Fibroblast of mammary gland (primary cell): ENCODE results near the gene TANC1.
A peak's percentile ranks its signal among the peaks of the same experiment; 100 is the strongest.

Experiments used
- DNase-seq: peaks from one replicate; pipeline ENCODE4 v3.0.0-alpha.2; 2010; ENCODE audit warnings: low read depth
- H3K4me3 ChIP-seq: 2 replicates; pipeline ENCODE4 v1.5.1; 2011; ENCODE audit warnings: low read depth, mild to moderate bottlenecking, low read length, moderate library complexity; ENCODE audit not compliant: control insufficient read depth
- TF ChIP-seq, protein P1 (sequence below): conservative IDR thresholded peaks from 2 replicates; pipeline ENCODE4 v1.5.1; 2011; ENCODE audit warnings: low read depth, low read length, inconsistent platforms; ENCODE audit not compliant: control insufficient read depth, insufficient read depth

The TANC1 gene

DNA sequence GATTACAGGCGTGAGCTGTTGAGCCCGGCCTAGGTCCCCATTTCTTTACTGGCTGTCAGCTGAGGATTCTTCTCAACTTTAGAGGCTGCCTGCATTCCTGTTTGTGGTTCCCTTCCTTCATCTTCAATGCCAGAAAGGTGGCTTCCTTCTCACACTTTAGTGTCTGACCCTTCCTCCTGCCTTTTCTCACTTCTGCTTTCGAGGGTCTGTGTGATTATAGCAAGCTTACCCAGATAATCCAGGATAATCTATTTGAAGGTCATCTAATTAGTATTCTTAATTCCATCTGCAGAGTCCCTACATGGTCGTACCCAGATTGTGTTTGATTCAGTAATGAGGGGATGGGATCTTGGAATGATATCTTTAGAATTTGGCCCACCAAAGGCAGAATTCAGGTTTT, 157.4 kb downstream of the TANC1 start:
- no peak overlapping the region for H3K4me3 ChIP-seq
- TF ChIP-seq, protein P1, sequence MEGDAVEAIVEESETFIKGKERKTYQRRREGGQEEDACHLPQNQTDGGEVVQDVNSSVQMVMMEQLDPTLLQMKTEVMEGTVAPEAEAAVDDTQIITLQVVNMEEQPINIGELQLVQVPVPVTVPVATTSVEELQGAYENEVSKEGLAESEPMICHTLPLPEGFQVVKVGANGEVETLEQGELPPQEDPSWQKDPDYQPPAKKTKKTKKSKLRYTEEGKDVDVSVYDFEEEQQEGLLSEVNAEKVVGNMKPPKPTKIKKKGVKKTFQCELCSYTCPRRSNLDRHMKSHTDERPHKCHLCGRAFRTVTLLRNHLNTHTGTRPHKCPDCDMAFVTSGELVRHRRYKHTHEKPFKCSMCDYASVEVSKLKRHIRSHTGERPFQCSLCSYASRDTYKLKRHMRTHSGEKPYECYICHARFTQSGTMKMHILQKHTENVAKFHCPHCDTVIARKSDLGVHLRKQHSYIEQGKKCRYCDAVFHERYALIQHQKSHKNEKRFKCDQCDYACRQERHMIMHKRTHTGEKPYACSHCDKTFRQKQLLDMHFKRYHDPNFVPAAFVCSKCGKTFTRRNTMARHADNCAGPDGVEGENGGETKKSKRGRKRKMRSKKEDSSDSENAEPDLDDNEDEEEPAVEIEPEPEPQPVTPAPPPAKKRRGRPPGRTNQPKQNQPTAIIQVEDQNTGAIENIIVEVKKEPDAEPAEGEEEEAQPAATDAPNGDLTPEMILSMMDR = no peak
- DNase-seq = no peak

DNA sequence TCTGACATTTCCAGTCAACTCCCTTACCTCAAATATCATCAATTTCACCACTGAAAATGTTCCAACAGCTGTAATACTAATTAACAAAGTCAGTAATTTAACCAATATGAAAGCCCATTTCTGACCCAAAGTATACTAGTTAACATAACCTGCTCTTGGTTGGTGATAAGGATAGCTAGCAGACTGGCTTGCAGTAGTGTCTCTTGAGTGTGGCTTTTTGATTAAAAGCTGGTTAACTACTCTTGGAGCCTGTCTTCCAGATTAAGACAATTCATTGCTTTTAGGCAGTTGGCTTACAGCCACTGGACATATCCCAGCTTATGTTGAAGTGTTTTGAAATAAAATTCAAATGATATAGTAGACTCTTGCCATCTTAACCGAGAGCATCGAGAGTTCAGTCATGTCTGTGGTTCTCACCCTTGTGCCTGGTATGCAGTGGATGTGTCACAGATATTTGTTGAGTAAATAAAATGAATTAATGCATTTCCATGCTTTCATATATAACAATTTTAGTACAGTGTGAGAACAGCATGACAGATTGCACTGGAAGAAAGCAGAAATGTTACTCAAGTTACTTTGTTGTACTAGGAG, 158.1 kb downstream of the TANC1 start:
- DNase-seq = peak; percentile 78
- TF ChIP-seq, protein P1 = no peak
- no peak overlapping the region for H3K4me3 ChIP-seq

DNA sequence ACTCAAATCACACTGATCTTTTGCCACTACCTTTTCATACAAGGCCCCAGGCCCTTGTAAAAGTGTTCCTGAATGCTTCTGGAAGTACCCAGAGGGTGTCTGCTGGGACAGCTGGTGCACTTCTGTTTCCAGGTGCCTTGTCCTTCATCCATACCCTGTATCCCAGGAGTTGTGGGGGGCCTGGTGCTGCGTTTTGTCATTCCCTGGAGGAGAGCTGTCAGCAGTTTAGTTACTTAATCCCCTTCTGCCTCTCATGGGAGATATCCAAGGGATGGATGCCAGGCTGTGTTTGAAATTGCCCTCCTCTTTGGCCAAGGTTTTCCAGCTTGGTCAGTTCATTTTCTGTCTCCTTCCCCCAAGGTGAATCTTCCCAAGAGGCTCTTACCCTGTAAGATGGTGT, 159.8 kb downstream of the TANC1 start:
- peak; percentile 23 for DNase-seq
- H3K4me3 ChIP-seq = no peak overlapping the region
- TF ChIP-seq, protein P1 = no peak

DNA sequence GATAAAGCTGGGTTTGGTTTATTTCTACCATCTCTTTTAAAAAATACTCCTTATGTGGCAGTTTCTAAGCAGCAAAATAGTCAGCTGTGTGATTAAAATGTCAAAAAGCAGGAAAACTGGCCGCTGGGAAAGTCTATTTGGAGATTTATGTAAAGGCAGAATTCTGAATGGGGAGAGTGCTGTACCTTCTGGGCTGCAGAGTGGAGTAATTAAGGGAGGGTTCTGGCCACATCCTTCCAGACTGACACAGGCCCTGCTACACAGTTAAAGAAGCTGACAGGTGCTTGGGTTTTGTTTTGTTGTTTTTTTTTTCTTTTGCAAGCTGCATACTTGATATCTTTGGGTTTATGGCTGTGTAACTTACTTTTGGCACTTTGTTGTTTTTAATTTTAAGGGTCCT, 160.8 kb downstream of the TANC1 start:
- TF ChIP-seq, protein P1 = no peak

DNA sequence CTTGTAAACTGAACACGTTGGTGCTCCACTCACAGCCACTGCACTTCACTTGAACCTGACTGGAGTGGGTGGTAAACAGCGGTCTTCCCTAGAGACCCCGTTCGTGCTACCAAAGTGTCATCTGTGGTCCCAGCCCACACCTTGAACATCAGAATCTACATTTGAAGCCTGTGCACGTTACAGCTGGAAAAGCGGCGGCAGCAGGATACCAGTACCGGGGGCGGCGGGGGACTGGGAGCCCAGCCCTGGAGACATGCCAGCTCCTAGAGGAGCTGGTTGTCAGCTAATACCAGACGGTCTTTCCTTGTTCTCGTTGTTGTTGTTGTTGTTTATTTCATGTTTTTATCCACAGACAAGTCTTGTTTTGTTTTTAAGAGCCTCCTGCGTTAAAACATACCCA, 161.4 kb downstream of the TANC1 start:
- TF ChIP-seq, protein P1 = no peak
- no peak overlapping the region for H3K4me3 ChIP-seq
- DNase-seq = no peak

More for the DNA sequence above, 160.8 kb downstream of the TANC1 start:
- no peak overlapping the region for H3K4me3 ChIP-seq
- DNase-seq = no peak

DNA sequence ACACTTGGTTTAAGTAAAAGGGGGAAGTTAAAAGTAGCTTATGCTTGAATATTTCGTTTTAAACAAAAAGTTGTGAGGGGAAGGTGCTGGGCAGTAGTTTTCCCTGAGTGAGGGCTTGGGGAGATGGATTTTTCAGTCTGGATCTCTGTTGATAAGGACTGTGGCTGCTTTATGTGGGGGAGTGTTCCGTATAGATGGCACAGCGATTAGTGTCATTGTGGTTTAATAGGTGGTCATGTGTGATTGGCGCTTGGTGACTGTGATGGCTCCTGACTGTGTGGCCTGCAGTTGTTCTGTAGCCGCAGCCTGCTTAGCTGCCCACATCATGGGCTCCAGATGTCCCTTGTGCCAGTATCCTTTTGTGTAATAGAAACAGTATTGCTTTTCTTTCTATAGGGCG, 161.9 kb downstream of the TANC1 start:
- TF ChIP-seq, protein P1 = no peak
- no peak overlapping the region for H3K4me3 ChIP-seq
- no peak for DNase-seq

DNA sequence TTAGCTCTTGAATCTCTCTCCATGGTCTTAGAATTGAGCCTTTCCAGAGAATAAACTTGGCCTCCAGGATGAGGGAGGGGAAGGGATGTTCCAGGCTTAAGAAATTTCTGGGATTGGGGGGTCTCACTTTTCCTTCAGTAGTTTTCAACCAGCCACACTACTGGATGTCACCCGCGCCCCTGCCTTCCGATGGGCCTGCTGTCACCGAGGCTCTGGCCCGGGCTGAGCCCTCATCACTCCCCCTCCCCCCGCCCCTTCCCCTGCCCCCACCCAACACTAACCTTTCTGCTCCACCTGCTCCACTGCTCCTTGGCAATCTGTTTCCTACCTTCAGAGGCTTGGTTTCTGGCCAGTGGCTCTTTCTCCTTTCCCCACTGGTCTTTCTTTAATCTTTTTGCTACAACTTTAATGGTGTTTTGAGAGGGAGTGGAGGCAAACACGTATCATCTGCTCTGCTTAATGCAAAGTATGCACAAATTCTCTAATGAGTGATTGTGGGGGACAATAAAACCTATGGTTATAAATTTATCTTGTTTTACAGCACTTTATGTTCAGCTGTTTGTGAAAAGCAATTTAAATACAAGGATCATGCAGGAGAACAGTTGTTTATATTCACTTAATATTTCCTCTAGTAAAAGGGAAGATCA, 162.9 kb downstream of the TANC1 start:
- TF ChIP-seq, protein P1 = no peak
- no peak overlapping the region for H3K4me3 ChIP-seq
- DNase-seq = no peak
